ENCODE data around the gene CIAO3. TPM values are rescaled to one million over a fixed set of nuclear protein-coding genes. Genes with fewer than 3 reads are reported as not detected.

The CIAO3 gene
- total RNA-seq, 2 donors from 2014 or later: 38.0 to 40.6 TPM

GRCh38 chr16:732936-733335 lies 7.9 kb downstream of the CIAO3 start:
- Mint-ChIP-seq H3K4me1 (ENCODE audit: low read depth) (peaks cover 29% of the 10 kb centered on the region), H3K27me3 (ENCODE audit: low read depth) (no peaks in the 10 kb centered on the region), H3K4me3 (no peak overlapping the region), H3K36me3 (ENCODE audit: insufficient read depth in 2 of 2) (peaks cover 4 to 6% of the 10 kb centered on the region in 2 donors), H3K27ac (no peak overlapping the region), H3K9me3 (no peaks in the 10 kb centered on the region)
- DNase-seq (no peak), ATAC-seq (replicated peaks in 1 of 2) (no peak)

- H3K4me3 Mint-ChIP-seq: no peak overlapping the region
- no peak for DNase-seq
- no peaks in the 10 kb centered on the region for H3K9me3 Mint-ChIP-seq
- no peaks in the 10 kb centered on the region for H3K27me3 Mint-ChIP-seq (ENCODE audit: low read depth)
- peaks cover 3 to 4% of the 10 kb centered on the region in 2 donors for H3K36me3 Mint-ChIP-seq (ENCODE audit: insufficient read depth in 2 of 2)
- H3K4me1 Mint-ChIP-seq (ENCODE audit: low read depth): peaks cover 23% of the 10 kb centered on the region
- no peak overlapping the region for H3K27ac Mint-ChIP-seq
- no peak for ATAC-seq (replicated peaks in 1 of 2)
Measured at GRCh38 chr16:732332-732731, 8.5 kb downstream of the CIAO3 start.

- Mint-ChIP-seq H3K4me3 (no peak overlapping the region), H3K27ac (no peak overlapping the region), H3K36me3 (ENCODE audit: insufficient read depth in 2 of 2) (peaks cover 3 to 4% of the 10 kb centered on the region in 2 donors), H3K4me1 (ENCODE audit: low read depth) (peaks cover 9% of the 10 kb centered on the region), H3K9me3 (no peaks in the 10 kb centered on the region), H3K27me3 (ENCODE audit: low read depth) (no peaks in the 10 kb centered on the region)
- no peak for DNase-seq
- ATAC-seq (replicated peaks in 1 of 2): no peak
Measured at GRCh38 chr16:730666-731509, 9.9 kb downstream of the CIAO3 start.

GRCh38 chr16:729768-730665 lies 10.8 kb downstream of the CIAO3 start:
- DNase-seq: no peak
- H3K36me3 Mint-ChIP-seq (ENCODE audit: insufficient read depth in 2 of 2): no peaks in the 10 kb centered on the region
- H3K27ac Mint-ChIP-seq: no peak overlapping the region
- no peak for ATAC-seq (replicated peaks in 1 of 2)
- peak overlapping the region in 1 of 2 donors; percentile 29 for H3K4me3 Mint-ChIP-seq
- H3K9me3 Mint-ChIP-seq: no peaks in the 10 kb centered on the region
- H3K4me1 Mint-ChIP-seq (ENCODE audit: low read depth): peaks cover under 1% of the 10 kb centered on the region
- no peaks in the 10 kb centered on the region for H3K27me3 Mint-ChIP-seq (ENCODE audit: low read depth)

GRCh38 chr16:728890-729744 lies 11.7 kb downstream of the CIAO3 start:
- H3K27me3 Mint-ChIP-seq (ENCODE audit: low read depth): no peaks in the 10 kb centered on the region
- ATAC-seq (replicated peaks in 1 of 2): no peak
- H3K36me3 Mint-ChIP-seq (ENCODE audit: insufficient read depth in 2 of 2): no peaks in the 10 kb centered on the region
- DNase-seq: no peak
- no peaks in the 10 kb centered on the region for H3K4me1 Mint-ChIP-seq (ENCODE audit: low read depth)
- H3K27ac Mint-ChIP-seq: no peak overlapping the region
- no peaks in the 10 kb centered on the region for H3K9me3 Mint-ChIP-seq
- peak overlapping the region in 1 of 2 donors; percentile 51 for H3K4me3 Mint-ChIP-seq

GRCh38 chr16:728131-728889 lies 12.5 kb downstream of the CIAO3 start:
- ATAC-seq (replicated peaks in 1 of 2): peak; percentile 64 to 70
- no peaks in the 10 kb centered on the region for H3K9me3 Mint-ChIP-seq
- no peaks in the 10 kb centered on the region for H3K4me1 Mint-ChIP-seq (ENCODE audit: low read depth)
- no peaks in the 10 kb centered on the region for H3K27me3 Mint-ChIP-seq (ENCODE audit: low read depth)
- DNase-seq: peak; percentile 65 to 73
- H3K4me3 Mint-ChIP-seq: peak overlapping the region; percentile 49 to 51
- no peak overlapping the region for H3K27ac Mint-ChIP-seq
- no peaks in the 10 kb centered on the region for H3K36me3 Mint-ChIP-seq (ENCODE audit: insufficient read depth in 2 of 2)

- Mint-ChIP-seq H3K36me3 (ENCODE audit: insufficient read depth in 2 of 2) (no peaks in the 10 kb centered on the region), H3K9me3 (no peaks in the 10 kb centered on the region), H3K4me1 (ENCODE audit: low read depth) (peaks cover 6% of the 10 kb centered on the region), H3K27ac (no peak overlapping the region), H3K27me3 (ENCODE audit: low read depth) (no peaks in the 10 kb centered on the region), H3K4me3 (peak overlapping the region; percentile 64 to 66)
- ATAC-seq (replicated peaks in 1 of 2): peak; percentile 27 to 31
- DNase-seq: peak in 1 of 2 donors; percentile 34
Measured at GRCh38 chr16:727291-727977, 13.4 kb downstream of the CIAO3 start.

- no peaks in the 10 kb centered on the region for H3K27me3 Mint-ChIP-seq (ENCODE audit: low read depth)
Measured at GRCh38 chr16:726438-727290, 14.1 kb downstream of the CIAO3 start, which contains the start of the genes CCDC78 and HAGHL. Gene CCDC78, minus strand, starts transcription at chr16:726443. Its CDS starts 76 bp downstream, at chr16:726367. Gene HAGHL, plus strand, starts transcription at chr16:727106. Its CDS starts 404 bp downstream, at chr16:727510.

GRCh38 chr16:726188-726437 lies 14.7 kb downstream of the CIAO3 start:
- Mint-ChIP-seq H3K27me3 (ENCODE audit: low read depth) (no peaks in the 10 kb centered on the region), H3K9me3 (no peaks in the 10 kb centered on the region), H3K36me3 (ENCODE audit: insufficient read depth in 2 of 2) (no peaks in the 10 kb centered on the region), H3K4me3 (peak overlapping the region in 1 of 2 donors; percentile 83), H3K27ac (no peak overlapping the region), H3K4me1 (ENCODE audit: low read depth) (peaks cover 6% of the 10 kb centered on the region)
- no peak for ATAC-seq (replicated peaks in 1 of 2)
- no peak for DNase-seq

More at GRCh38 chr16:726438-727290, 14.1 kb downstream of the CIAO3 start, which contains the start of the genes CCDC78 and HAGHL:
- H3K36me3 Mint-ChIP-seq (ENCODE audit: insufficient read depth in 2 of 2): no peaks in the 10 kb centered on the region
- H3K9me3 Mint-ChIP-seq: no peaks in the 10 kb centered on the region
- peak; percentile 29 to 41 for ATAC-seq (replicated peaks in 1 of 2)
- peak within 1 kb of the TSS; percentile 82 to 83 for H3K4me3 Mint-ChIP-seq
- peak; percentile 61 to 71 for DNase-seq
- H3K4me1 Mint-ChIP-seq (ENCODE audit: low read depth): peaks cover 6% of the 10 kb centered on the region
- H3K27ac Mint-ChIP-seq: no peak within 1 kb of the TSS

GRCh38 chr16:725463-726187 lies 15.2 kb downstream of the CIAO3 start:
- Mint-ChIP-seq H3K36me3 (ENCODE audit: insufficient read depth in 2 of 2) (no peaks in the 10 kb centered on the region), H3K9me3 (no peaks in the 10 kb centered on the region), H3K4me3 (peak overlapping the region in 1 of 2 donors; percentile 83), H3K27ac (no peak overlapping the region), H3K4me1 (ENCODE audit: low read depth) (peaks cover 6% of the 10 kb centered on the region), H3K27me3 (ENCODE audit: low read depth) (no peaks in the 10 kb centered on the region)
- ATAC-seq (replicated peaks in 1 of 2) (no peak), DNase-seq (no peak)
